GM12891 (cell line): ENCODE results near the gene TIMD4.

Experiments
- DNase-seq: peaks from one replicate; pipeline ENCODE4 v3.0.0; 2011; ENCODE audit warnings: low spot score; ENCODE audit not compliant: insufficient read length
- FAIRE-seq: peaks from 2 replicates; lab custom pipeline; 2011; peaks lifted over from hg19 to GRCh38; lab: Jason Lieb, UNC
- PAX5 ChIP-seq: IDR thresholded peaks from 2 replicates; pipeline ENCODE4 v1.6.1; 2011; ENCODE audit warnings: low read length, moderate library complexity, mild to moderate bottlenecking; ENCODE audit not compliant: insufficient read depth, severe bottlenecking
- POLR2AphosphoS5 ChIP-seq: IDR thresholded peaks from 2 replicates; pipeline ENCODE4 v1.6.1; 2011; ENCODE audit warnings: low read depth, low read length, control low read depth
- POU2F2 ChIP-seq: IDR thresholded peaks from 2 replicates; pipeline ENCODE4 v1.6.1; 2011; ENCODE audit warnings: low read depth, mild to moderate bottlenecking, control low read depth, low read length, moderate library complexity

TIMD4 gene

DNA sequence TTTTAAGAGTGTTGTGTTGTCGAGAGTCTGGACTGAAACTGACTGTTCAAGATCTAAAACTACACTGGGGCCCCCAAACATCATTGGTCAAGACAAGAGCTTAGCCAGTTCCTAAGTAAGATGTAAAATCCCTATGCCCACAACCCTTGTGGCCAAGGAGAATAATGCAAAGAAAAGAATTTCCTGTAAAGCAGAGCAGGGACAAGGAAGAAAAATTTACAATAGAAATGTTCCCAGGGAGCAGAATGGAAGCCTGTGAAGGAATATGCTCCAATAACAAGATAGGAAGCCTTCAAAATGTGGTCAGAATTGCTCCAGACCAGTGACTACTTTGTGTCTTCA lies 92.6 kb downstream of the TIMD4 start:
- TF ChIP-seq PAX5 (no peak), POU2F2 (no peak), POLR2AphosphoS5 (no peak)
- FAIRE-seq (no peak), DNase-seq (no peak)
